ENCODE measurements around the gene GALNT14. TPM values are rescaled to one million over a fixed set of nuclear protein-coding genes. Genes with fewer than 3 reads are reported as not detected.

GALNT14 gene
- total and polyA plus RNA-seq, 12 donors: 0.39 to 8.9 (median 1.7) TPM; not detected in 2

DNA sequence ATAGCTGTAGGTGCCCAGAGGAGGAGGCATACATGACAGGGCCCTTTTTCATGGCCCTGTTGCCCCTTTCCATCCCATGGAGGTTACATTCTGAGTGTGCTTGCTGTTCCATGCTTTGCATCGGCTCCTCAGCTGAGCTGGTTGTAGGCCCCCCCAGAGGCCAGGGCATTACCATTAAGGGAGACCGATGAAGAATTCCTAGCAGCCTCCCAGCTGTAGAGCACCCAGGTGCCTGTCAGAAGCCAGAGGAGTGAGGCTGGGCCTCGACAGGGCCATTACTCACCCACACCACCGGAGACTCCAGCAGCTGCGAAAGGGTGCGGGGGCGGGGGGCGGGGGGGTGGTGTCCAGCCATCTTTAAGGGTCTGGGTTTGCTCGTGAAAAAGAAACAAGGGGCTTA lies 72.2 kb downstream of the GALNT14 start:
- WGBS, 4 donors: 51 to 68% (median 58%) methylated on average over 3 to 9 of the region's 9 CpGs
- no peak for DNase-seq
- TF ChIP-seq POLR2A (IDR thresholded peaks at IDR 0.05): no peak
- TF ChIP-seq, protein P1, sequence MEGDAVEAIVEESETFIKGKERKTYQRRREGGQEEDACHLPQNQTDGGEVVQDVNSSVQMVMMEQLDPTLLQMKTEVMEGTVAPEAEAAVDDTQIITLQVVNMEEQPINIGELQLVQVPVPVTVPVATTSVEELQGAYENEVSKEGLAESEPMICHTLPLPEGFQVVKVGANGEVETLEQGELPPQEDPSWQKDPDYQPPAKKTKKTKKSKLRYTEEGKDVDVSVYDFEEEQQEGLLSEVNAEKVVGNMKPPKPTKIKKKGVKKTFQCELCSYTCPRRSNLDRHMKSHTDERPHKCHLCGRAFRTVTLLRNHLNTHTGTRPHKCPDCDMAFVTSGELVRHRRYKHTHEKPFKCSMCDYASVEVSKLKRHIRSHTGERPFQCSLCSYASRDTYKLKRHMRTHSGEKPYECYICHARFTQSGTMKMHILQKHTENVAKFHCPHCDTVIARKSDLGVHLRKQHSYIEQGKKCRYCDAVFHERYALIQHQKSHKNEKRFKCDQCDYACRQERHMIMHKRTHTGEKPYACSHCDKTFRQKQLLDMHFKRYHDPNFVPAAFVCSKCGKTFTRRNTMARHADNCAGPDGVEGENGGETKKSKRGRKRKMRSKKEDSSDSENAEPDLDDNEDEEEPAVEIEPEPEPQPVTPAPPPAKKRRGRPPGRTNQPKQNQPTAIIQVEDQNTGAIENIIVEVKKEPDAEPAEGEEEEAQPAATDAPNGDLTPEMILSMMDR (IDR thresholded peaks at IDR 0.05): no peak
- H3K36me3 ChIP-seq (replicated peaks in 1 of 2): no peaks in the 10 kb centered on the region
- no peak overlapping the region for H3K27ac ChIP-seq
- intact Hi-C loops (cut with DNase I): no loop called here
- no peaks in the 10 kb centered on the region for H3K27me3 ChIP-seq
- H3K4me1 ChIP-seq (replicated peaks in 1 of 2): no peaks in the 10 kb centered on the region
- H3K4me3 ChIP-seq: no peak overlapping the region
- H3K9me3 ChIP-seq (replicated peaks in 1 of 3): no peaks in the 10 kb centered on the region

DNA sequence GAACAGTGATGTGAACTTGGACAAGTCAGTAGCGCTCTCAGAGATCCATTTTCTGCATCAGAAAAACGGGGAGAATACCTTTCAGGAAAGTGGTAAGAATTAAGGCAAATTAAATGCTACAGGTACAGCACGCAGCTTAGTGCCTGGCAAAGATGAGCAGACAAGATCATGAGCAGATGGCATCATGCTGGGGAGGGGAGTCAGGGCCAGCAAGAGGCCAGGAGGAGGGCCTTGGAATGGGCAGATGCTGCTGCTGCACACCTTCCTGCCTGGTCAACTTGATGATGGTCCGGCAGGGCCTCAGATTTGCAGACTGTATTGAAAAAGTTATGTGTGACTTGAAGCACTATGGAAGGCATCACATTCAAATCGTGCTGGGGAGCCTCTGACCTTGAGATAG lies 72.9 kb downstream of the GALNT14 start:
- no peaks in the 10 kb centered on the region for H3K27me3 ChIP-seq
- 70 to 77% (median 71%) methylated on average over 4 to 5 of the region's 5 CpGs for WGBS, 4 donors
- H3K9me3 ChIP-seq (replicated peaks in 1 of 3): no peaks in the 10 kb centered on the region
- no peak overlapping the region for H3K4me3 ChIP-seq
- no peak for TF ChIP-seq POLR2A (IDR thresholded peaks at IDR 0.05)
- TF ChIP-seq, protein P1 (IDR thresholded peaks at IDR 0.05): no peak
- H3K4me1 ChIP-seq (replicated peaks in 1 of 2): no peaks in the 10 kb centered on the region
- no peak overlapping the region for H3K27ac ChIP-seq
- DNase-seq: no peak
- intact Hi-C loops (cut with DNase I): no loop called here
- H3K36me3 ChIP-seq (replicated peaks in 1 of 2): no peaks in the 10 kb centered on the region

DNA sequence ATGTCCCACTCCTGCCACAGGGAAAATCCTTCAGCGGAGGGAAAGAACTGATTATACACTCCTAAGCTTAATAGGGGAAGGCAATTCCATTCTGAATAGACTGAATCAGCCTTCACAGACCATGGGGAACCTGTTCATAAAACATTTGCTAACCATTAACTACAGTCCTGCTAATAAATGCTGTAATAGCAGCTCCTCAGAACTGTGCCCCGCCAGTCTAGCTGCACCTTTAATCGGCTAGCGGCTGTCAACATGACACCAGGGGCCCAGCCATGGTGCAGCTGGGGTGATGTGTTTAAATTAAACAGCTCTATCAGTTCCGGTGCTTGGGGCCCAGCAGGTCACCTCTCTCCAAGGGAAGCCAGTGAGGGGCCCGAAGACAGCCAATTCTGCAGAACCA lies 77.8 kb downstream of the GALNT14 start:
- H3K27ac ChIP-seq: no peak overlapping the region
- no peak overlapping the region for H3K4me3 ChIP-seq
- no peaks in the 10 kb centered on the region for H3K36me3 ChIP-seq (replicated peaks in 1 of 2)
- H3K4me1 ChIP-seq (replicated peaks in 1 of 2): no peaks in the 10 kb centered on the region
- H3K27me3 ChIP-seq: no peaks in the 10 kb centered on the region
- no peak for DNase-seq
- TF ChIP-seq, protein P1 (IDR thresholded peaks at IDR 0.05): no peak
- TF ChIP-seq POLR2A (IDR thresholded peaks at IDR 0.05): no peak
- 88 to 94% (median 91%) methylated on average over 4 to 6 of the region's 6 CpGs for WGBS, 4 donors
- intact Hi-C loops (cut with DNase I): no loop called here
- H3K9me3 ChIP-seq (replicated peaks in 1 of 3): no peaks in the 10 kb centered on the region

DNA sequence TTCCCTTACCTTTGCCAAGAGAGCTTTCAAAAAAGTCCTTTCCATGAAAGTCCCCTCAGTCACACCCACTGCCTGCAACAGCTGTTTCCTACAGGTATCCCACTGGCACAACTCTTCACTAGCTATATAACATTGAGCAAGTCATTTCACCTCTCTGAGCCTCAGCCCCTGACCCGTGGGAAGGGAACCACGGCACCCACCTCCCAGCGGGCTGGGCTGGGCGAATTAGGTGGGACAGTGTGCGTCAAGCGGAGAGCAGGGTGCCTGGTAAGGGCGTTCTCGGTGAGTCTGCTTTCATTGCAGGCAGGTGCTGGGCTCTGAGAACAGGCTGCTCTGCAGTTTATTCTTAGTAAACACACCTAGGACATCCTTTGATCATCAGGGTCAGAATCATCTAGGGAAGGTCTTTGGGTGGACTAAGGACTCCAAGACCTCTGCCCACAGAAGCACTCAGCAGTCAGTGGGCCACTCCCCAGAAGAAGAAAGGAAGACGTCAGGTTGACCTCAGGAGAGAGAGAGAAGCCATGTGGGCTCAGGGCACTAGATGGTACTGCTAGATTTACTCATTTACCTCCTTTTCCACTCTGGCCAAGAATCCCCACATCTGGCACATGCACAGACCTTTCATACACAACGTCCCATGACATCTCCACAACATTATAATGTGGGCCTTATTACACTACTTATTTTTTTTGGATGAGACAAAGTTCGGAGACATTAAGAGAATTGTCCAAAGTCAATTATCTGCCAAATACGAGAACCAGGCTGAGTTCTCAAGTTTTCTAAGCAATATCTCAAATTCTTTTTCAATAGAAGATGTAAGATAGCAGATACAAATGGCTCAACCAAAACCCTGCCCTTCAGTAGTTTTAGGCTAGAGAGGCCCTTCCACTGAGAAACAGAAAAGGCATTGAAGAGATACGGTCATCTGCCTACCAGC lies 79.9 kb downstream of the GALNT14 start:
- Histone ChIP-seq H3K4me1 (replicated peaks in 1 of 2) (no peaks in the 10 kb centered on the region), H3K36me3 (replicated peaks in 1 of 2) (no peaks in the 10 kb centered on the region), H3K4me3 (no peak overlapping the region), H3K9me3 (replicated peaks in 1 of 3) (no peaks in the 10 kb centered on the region), H3K27ac (no peak overlapping the region), H3K27me3 (no peaks in the 10 kb centered on the region)
- intact Hi-C loops (cut with DNase I): no loop called here
- WGBS, 4 donors: 76 to 90% (median 84%) methylated on average over 9 to 13 of the region's 13 CpGs
- no peak for DNase-seq
- no peak for TF ChIP-seq POLR2A (IDR thresholded peaks at IDR 0.05)
- TF ChIP-seq, protein P1 (IDR thresholded peaks at IDR 0.05): no peak

Data from adrenal gland (tissue), 12 donors.